Measurements from ENCODE around the gene MC5R. TPM values are rescaled to one million over a fixed set of nuclear protein-coding genes. Genes with fewer than 3 reads are reported as not detected.

Gene MC5R
- total RNA-seq (2012; rRNA removed) = not detected in 2 replicates

DNA sequence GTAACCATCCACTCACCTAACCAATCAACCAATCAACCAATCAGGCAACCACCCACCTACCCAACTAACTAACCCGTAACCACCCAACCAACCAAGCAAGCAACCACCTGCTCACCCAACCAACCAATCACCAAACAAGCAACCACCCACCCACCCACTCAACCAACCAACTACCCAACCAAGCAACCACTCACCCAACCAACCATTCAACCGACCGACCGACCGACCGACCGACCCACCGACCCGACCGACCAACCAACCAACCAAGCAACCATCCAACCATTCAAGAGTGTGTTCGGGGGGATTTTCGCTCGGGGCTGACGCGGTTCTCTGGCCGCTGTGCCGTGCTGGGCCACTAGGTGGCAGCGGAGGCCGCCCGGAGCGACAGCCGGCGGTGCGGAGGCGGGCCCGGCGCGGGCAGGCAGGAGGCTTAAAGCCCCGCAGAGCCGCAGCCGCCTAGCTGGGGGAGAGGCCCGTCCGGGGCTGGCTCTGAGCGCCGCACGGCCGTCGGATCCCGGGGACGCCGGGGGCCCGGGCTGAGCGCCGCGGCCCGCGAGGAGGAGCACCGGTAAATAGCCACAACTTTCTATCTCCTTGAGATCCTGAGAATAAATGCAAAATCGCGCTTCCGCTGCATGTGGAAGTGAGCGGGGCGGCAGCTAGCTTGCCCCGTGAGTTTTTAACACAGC is at the start of gene MC5R:
MC5R (plus strand) TSS at position 443 of the 689 bp plus-strand sequence. CDS start 1,617 bp downstream, outside the sequence.
- no peaks in the 10 kb centered on the region for H3K9me3 ChIP-seq (replicated peaks; ENCODE audit: low read length)
- H3K4me2 ChIP-seq (ENCODE audit: low read length) = peak within 1 kb of the TSS; percentile 98
- H3K9ac ChIP-seq (ENCODE audit: low read depth, low read length) = peak within 1 kb of the TSS; percentile 54
- H3K4me3 ChIP-seq (ENCODE audit: low read length) = peak within 1 kb of the TSS; percentile 76
- H3K27me3 ChIP-seq (ENCODE audit: control insufficient read depth, insufficient read depth, low read length) = peaks cover 21% of the 10 kb centered on the region
- no peaks in the 10 kb centered on the region for H3K4me1 ChIP-seq (ENCODE audit: control insufficient read depth, insufficient read depth, low read length)
- no peaks in the 10 kb centered on the region for H3K36me3 ChIP-seq (ENCODE audit: insufficient read depth, low read length)

DNA sequence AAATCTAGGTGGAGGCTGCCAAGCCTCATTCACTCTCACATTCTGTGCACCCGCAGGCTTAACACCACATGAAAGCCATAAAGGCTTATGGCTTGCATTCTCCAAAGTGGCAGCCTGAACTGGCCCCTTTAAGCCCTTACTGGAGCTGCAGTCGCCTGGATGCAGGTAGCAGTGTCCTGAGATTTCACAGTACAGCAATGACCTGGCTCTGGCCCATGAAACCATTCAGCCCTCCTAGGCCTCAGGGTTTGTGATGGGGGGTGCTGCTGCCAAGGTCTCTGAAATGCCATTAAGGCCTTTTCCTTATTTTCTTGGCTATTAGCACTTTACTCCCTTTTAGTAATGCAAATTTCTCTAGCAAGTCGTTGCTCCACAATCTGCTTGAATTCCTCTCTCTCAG is 48.9 kb upstream of the MC5R start:
- no peaks in the 10 kb centered on the region for H3K36me3 ChIP-seq (ENCODE audit: insufficient read depth, low read length)
- no peaks in the 10 kb centered on the region for H3K4me1 ChIP-seq (ENCODE audit: control insufficient read depth, insufficient read depth, low read length)
- no peaks in the 10 kb centered on the region for H3K27me3 ChIP-seq (ENCODE audit: control insufficient read depth, insufficient read depth, low read length)
- no peak overlapping the region for H3K4me3 ChIP-seq (ENCODE audit: low read length)
- no peak overlapping the region for H3K9ac ChIP-seq (ENCODE audit: low read depth, low read length)
- H3K9me3 ChIP-seq (replicated peaks; ENCODE audit: low read length) = no peaks in the 10 kb centered on the region
- H3K4me2 ChIP-seq (ENCODE audit: low read length) = no peak overlapping the region

DNA sequence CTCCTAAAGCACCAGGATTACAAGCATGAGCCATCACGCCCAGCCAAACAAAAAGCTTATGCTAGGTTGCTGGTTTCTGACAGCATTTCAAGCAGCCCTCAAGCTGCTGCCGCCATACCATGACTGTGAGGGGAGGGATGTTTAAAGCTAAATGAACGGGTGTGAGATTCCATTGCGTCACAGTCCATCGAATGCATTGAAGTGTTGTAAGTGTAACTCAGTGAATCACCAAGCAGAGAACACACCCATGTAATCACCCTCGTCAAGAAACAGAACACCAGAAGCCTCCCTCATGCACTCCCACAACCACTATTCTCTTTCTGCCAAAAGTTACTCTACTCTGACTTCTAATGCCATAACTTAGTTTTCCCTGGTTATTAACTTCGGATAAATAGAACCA is 32.8 kb upstream of the MC5R start:
- Histone ChIP-seq H3K4me2 (ENCODE audit: low read length) (no peak overlapping the region), H3K4me3 (ENCODE audit: low read length) (no peak overlapping the region), H3K9ac (ENCODE audit: low read depth, low read length) (no peak overlapping the region), H3K27me3 (ENCODE audit: control insufficient read depth, insufficient read depth, low read length) (no peaks in the 10 kb centered on the region), H3K4me1 (ENCODE audit: control insufficient read depth, insufficient read depth, low read length) (no peaks in the 10 kb centered on the region), H3K9me3 (replicated peaks; ENCODE audit: low read length) (no peaks in the 10 kb centered on the region), H3K36me3 (ENCODE audit: insufficient read depth, low read length) (no peaks in the 10 kb centered on the region)

DNA sequence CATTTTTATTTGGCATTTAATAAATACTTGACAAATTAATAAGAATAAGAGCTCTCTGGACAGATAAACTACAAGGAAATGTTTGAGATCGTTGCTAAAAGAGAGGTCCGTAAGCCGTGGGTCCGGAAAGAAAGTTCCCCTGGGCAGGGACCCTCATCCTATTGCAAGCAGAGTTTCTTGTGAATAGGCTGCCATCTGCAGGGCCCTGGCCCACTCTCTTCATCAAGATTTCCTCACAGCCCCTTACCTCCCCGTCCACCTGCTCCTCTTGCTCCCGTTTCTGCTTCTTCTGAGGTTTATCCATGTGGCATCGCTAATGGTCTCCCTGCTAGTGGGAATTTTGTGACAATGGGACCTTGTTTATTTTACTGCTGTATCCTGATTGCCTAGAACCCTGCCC is 30.1 kb upstream of the MC5R start:
- H3K9me3 ChIP-seq (replicated peaks; ENCODE audit: low read length) = no peaks in the 10 kb centered on the region
- H3K4me2 ChIP-seq (ENCODE audit: low read length) = no peak overlapping the region
- no peak overlapping the region for H3K4me3 ChIP-seq (ENCODE audit: low read length)
- H3K4me1 ChIP-seq (ENCODE audit: control insufficient read depth, insufficient read depth, low read length) = peaks cover 10% of the 10 kb centered on the region
- no peaks in the 10 kb centered on the region for H3K27me3 ChIP-seq (ENCODE audit: control insufficient read depth, insufficient read depth, low read length)
- no peak overlapping the region for H3K9ac ChIP-seq (ENCODE audit: low read depth, low read length)
- no peaks in the 10 kb centered on the region for H3K36me3 ChIP-seq (ENCODE audit: insufficient read depth, low read length)

DNA sequence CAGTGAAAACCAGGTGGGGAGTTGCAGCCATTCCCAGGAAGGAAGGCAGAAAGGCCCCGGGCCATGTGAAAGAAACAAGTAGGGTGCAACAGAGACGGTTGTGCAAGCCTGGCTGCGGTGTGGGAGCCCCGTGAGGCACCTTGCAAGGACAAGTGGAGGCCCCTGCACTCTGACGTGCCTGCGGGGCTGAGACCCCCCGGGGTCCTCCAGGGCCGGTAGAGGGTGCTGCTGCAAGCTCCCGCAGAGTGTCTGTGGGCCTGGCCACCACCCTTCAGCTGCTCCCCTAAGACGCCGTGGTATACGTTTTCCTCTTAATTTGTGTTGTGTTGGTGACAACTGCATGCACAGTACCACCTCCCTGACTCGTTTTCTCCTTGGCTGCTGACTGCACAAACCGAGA is 27.4 kb upstream of the MC5R start:
- Histone ChIP-seq H3K36me3 (ENCODE audit: insufficient read depth, low read length) (no peaks in the 10 kb centered on the region), H3K4me3 (ENCODE audit: low read length) (peak overlapping the region; percentile 33), H3K9ac (ENCODE audit: low read depth, low read length) (no peak overlapping the region), H3K27me3 (ENCODE audit: control insufficient read depth, insufficient read depth, low read length) (no peaks in the 10 kb centered on the region), H3K4me1 (ENCODE audit: control insufficient read depth, insufficient read depth, low read length) (peaks cover 16% of the 10 kb centered on the region), H3K4me2 (ENCODE audit: low read length) (peak overlapping the region; percentile 42), H3K9me3 (replicated peaks; ENCODE audit: low read length) (no peaks in the 10 kb centered on the region)

DNA sequence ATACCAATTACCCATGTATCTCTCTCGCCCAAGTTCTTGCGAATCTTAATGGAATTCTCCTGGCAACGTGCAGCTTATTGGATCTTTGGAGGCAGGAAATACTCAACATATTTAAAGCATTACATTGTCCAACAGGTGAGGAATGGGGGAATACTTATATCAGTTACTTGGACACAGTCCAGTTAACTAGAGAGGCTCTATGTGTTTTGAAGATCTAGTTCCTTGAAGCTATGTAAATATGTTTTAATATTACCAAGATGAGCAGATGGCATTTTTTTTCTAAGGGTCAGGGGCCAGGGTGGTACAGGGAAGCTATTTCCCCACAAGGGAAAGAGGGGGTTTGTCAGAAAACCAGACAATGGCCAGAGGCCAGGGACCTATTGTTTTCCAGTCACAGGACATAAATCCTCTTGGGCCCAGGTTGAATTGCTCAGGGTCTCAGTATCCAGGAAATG is 26.8 kb upstream of the MC5R start:
- no peaks in the 10 kb centered on the region for H3K36me3 ChIP-seq (ENCODE audit: insufficient read depth, low read length)
- no peak overlapping the region for H3K4me3 ChIP-seq (ENCODE audit: low read length)

DNA sequence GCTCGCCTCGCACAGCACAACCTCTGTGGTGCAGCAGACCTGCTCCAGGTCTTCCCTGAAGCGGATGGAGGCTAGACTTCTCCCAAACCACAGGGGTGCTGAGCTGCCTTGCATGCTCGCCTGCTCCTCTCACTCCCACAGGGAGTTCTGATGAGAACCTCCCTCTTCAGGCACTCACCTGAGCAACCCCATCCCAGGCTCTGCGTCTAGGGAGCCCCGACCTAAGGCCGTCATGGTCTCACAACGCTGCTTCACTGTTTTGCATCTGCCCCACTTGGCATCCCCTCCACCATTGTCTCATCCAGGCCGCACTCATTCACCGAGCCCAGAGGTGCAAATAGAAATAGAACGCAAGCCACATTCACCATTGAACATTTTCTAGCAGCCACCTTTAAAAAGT is 24.6 kb upstream of the MC5R start:
- Histone ChIP-seq H3K9ac (ENCODE audit: low read depth, low read length) (no peak overlapping the region), H3K27me3 (ENCODE audit: control insufficient read depth, insufficient read depth, low read length) (peaks cover 6% of the 10 kb centered on the region), H3K4me3 (ENCODE audit: low read length) (no peak overlapping the region), H3K9me3 (replicated peaks; ENCODE audit: low read length) (no peaks in the 10 kb centered on the region), H3K4me1 (ENCODE audit: control insufficient read depth, insufficient read depth, low read length) (peaks cover 16% of the 10 kb centered on the region), H3K4me2 (ENCODE audit: low read length) (no peak overlapping the region), H3K36me3 (ENCODE audit: insufficient read depth, low read length) (no peaks in the 10 kb centered on the region)

More for the DNA sequence above, 26.8 kb upstream of the MC5R start:
- no peaks in the 10 kb centered on the region for H3K9me3 ChIP-seq (replicated peaks; ENCODE audit: low read length)
- no peak overlapping the region for H3K9ac ChIP-seq (ENCODE audit: low read depth, low read length)
- H3K27me3 ChIP-seq (ENCODE audit: control insufficient read depth, insufficient read depth, low read length) = no peaks in the 10 kb centered on the region
- peaks cover 16% of the 10 kb centered on the region for H3K4me1 ChIP-seq (ENCODE audit: control insufficient read depth, insufficient read depth, low read length)
- peak overlapping the region; percentile 42 for H3K4me2 ChIP-seq (ENCODE audit: low read length)

DNA sequence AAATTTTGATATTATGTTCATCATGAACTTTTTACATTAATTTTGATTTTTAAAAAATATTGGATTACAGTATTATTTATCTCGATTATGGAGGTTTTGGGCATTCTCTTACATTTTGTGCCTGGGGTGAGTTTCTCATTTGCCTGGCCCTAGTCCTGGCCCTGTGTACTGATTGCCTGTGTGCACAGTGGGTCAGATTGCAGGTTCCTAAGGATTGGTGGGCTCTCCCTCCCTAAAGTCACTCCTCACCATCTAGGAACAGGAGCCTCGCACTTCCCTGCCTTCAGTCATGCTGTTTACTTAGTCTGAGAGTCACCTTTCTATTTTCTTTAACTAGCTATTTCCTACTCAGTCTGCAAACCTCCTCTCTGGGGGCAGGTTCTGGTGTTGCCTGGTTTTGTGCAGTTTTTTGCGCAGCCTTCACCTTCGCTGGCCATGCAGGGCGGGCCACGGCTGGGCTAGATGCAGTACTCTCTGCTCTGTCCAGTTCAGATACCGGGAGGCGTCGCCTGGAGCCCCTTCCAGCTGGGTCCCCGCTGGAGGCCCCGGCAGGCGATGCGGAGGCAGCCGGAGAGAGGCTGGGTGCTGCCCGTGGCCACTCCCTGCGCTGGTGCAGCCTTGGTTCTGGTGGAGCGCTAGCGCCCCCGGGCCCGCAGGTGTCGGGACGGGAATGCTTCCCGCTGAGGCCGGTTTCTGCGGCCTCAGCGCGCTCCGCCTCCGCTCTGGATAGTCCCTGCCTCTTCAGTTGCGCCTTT is 23.3 kb upstream of the MC5R start:
- H3K9ac ChIP-seq (ENCODE audit: low read depth, low read length) = no peak overlapping the region
- H3K4me1 ChIP-seq (ENCODE audit: control insufficient read depth, insufficient read depth, low read length) = peaks cover 16% of the 10 kb centered on the region
- no peaks in the 10 kb centered on the region for H3K9me3 ChIP-seq (replicated peaks; ENCODE audit: low read length)
- H3K4me2 ChIP-seq (ENCODE audit: low read length) = peak overlapping the region; percentile 83
- no peaks in the 10 kb centered on the region for H3K36me3 ChIP-seq (ENCODE audit: insufficient read depth, low read length)
- H3K27me3 ChIP-seq (ENCODE audit: control insufficient read depth, insufficient read depth, low read length) = peaks cover 9% of the 10 kb centered on the region
- H3K4me3 ChIP-seq (ENCODE audit: low read length) = peak overlapping the region; percentile 62

DNA sequence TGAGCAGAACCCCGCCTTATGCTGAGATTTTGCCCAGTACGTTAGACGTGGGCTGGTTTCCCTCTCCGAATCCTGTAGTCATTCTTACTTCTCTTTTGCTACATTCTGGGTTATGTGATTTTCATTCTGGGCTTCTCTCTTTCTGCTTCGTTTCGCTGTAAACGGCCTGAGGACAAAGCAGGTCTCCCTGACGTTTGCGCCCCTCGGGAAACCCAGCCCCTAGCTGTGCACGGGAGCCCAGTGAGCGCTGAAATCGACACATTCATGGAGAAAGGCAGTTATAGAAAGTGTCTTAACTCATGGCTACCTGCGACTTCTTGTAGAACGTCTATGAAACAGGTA is 22.7 kb upstream of the MC5R start:
- H3K27me3 ChIP-seq (ENCODE audit: control insufficient read depth, insufficient read depth, low read length) = peaks cover 9% of the 10 kb centered on the region
- peak overlapping the region; percentile 83 for H3K4me2 ChIP-seq (ENCODE audit: low read length)
- H3K9ac ChIP-seq (ENCODE audit: low read depth, low read length) = no peak overlapping the region
- H3K9me3 ChIP-seq (replicated peaks; ENCODE audit: low read length) = no peaks in the 10 kb centered on the region
- H3K36me3 ChIP-seq (ENCODE audit: insufficient read depth, low read length) = no peaks in the 10 kb centered on the region
- H3K4me1 ChIP-seq (ENCODE audit: control insufficient read depth, insufficient read depth, low read length) = peaks cover 16% of the 10 kb centered on the region
- H3K4me3 ChIP-seq (ENCODE audit: low read length) = peak overlapping the region; percentile 62

DNA sequence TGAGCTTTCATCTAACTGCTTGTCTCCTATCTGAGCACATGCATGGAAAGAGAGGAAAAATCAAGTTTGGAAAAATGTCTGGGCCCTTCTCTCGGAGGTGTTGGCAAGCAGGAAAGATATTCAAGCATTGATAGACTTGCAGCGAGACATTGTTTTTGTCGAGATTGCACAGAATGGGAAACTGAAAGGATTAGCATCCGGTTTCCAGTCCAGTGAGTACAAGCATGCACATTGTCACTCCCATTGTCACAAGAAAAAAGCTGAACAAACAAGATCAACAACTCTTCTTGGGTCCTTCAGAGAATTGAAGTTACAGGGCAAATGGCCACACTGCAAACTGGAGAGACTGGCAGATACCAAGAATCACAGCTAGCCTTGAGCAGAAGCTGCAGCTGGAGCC is 19.6 kb upstream of the MC5R start:
- Histone ChIP-seq H3K9ac (ENCODE audit: low read depth, low read length) (no peak overlapping the region), H3K4me1 (ENCODE audit: control insufficient read depth, insufficient read depth, low read length) (peaks cover 6% of the 10 kb centered on the region), H3K9me3 (replicated peaks; ENCODE audit: low read length) (no peaks in the 10 kb centered on the region), H3K4me3 (ENCODE audit: low read length) (no peak overlapping the region), H3K36me3 (ENCODE audit: insufficient read depth, low read length) (no peaks in the 10 kb centered on the region), H3K4me2 (ENCODE audit: low read length) (no peak overlapping the region), H3K27me3 (ENCODE audit: control insufficient read depth, insufficient read depth, low read length) (peaks cover 9% of the 10 kb centered on the region)

DNA sequence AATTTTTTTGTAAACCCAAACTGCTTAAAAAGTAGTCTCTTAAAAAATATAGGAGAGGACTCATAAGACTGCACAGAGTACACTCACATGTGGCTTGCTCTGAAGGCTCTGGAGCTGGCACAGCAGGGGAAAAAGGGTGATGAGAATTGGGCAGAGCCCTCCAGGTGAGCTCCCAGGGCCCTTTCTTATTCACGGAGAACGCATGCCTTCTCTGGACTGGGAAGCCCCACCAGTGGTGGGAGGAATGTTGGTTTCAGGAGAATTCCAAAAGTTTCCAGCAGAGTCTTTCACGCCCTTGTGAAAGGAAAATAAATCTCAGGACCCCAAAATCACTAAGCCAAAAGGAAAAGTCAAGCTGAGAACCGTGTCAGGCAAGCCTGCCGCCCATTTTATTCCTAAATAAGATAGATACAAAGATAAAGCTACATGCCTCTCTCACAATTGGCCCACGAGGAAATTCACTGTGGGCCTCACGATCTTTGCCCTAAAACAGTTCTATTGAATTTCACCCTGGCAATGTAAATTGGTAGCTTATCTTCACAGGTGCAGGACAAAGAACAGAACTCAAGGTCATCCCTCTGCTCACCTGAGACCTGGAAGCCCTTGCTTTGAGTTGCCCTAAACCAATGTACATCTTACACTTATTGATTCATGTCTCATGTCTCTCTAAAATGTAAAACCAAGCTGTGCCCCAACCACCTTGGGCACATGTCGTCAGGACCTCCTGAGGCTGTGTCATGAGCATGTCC is 15.5 kb upstream of the MC5R start:
- peaks cover 9% of the 10 kb centered on the region for H3K27me3 ChIP-seq (ENCODE audit: control insufficient read depth, insufficient read depth, low read length)
- H3K4me2 ChIP-seq (ENCODE audit: low read length) = no peak overlapping the region
- H3K36me3 ChIP-seq (ENCODE audit: insufficient read depth, low read length) = no peaks in the 10 kb centered on the region
- no peak overlapping the region for H3K4me3 ChIP-seq (ENCODE audit: low read length)
- no peak overlapping the region for H3K9ac ChIP-seq (ENCODE audit: low read depth, low read length)
- no peaks in the 10 kb centered on the region for H3K9me3 ChIP-seq (replicated peaks; ENCODE audit: low read length)
- no peaks in the 10 kb centered on the region for H3K4me1 ChIP-seq (ENCODE audit: control insufficient read depth, insufficient read depth, low read length)
